Ovary (tissue), 3 donors: Measurements from ENCODE around the gene STK17B.

Experiments used
- POLR2A ChIP-seq: fragments of 450-650 bp; IDR thresholded peaks from one replicate; pipeline ENCODE4 v1.6.1; 2017; ENCODE audit warnings: antibody characterized with exemption, mild to moderate bottlenecking, moderate library complexity
- TF ChIP-seq, protein P1 (sequence below), 3 donors: fragments of 450-650 bp in 2 of 3; fragments of 200-600 bp in 1 of 3; IDR thresholded peaks; one replicate each; pipeline versions ENCODE4 v1.5.1 to v1.8.0; 2016 to 2022; ENCODE audit warnings: antibody characterized with exemption in 3 of 3, mild to moderate bottlenecking in 1 of 3
- donor health status: DM: no; HTN: no; CAD: no.

- TF ChIP-seq, protein P1, sequence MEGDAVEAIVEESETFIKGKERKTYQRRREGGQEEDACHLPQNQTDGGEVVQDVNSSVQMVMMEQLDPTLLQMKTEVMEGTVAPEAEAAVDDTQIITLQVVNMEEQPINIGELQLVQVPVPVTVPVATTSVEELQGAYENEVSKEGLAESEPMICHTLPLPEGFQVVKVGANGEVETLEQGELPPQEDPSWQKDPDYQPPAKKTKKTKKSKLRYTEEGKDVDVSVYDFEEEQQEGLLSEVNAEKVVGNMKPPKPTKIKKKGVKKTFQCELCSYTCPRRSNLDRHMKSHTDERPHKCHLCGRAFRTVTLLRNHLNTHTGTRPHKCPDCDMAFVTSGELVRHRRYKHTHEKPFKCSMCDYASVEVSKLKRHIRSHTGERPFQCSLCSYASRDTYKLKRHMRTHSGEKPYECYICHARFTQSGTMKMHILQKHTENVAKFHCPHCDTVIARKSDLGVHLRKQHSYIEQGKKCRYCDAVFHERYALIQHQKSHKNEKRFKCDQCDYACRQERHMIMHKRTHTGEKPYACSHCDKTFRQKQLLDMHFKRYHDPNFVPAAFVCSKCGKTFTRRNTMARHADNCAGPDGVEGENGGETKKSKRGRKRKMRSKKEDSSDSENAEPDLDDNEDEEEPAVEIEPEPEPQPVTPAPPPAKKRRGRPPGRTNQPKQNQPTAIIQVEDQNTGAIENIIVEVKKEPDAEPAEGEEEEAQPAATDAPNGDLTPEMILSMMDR (IDR thresholded peaks at IDR 0.05): no peak
- TF ChIP-seq POLR2A: no peak
Measured at GRCh38 chr2:196130039-196130825, 41.1 kb downstream of the STK17B start.
